GM10248 (cell line): ENCODE measurements around the gene CAMSAP1.
"Not testable (repeated sequence)": the region's sequence is repeated elsewhere in the genome, so short reads cannot be mapped to it uniquely, and the experiment has no call there.

Experiments used
- CTCF ChIA-PET: fragments of 300-600 bp; sonication (Branson Sonifier 250); formaldehyde crosslinking; extraction: SDS; loops from one replicate; lab custom pipeline; 2021; ENCODE audit warnings: antibody characterized with exemption; lab: Yijun Ruan, JAX
- POLR2A ChIA-PET: fragments of 350-650 bp; sonication (Branson Sonifier 250); formaldehyde crosslinking; extraction: SDS; loops from one replicate; lab custom pipeline; 2020; ENCODE audit warnings: antibody characterized with exemption; lab: Yijun Ruan, JAX
- DNase-seq: peaks from one replicate; pipeline ENCODE4 v3.0.0; 2012; ENCODE audit errors: extremely low spot score
- TF ChIP-seq, protein P1 (sequence below): IDR thresholded peaks from 2 replicates; pipeline ENCODE4 v1.5.1; 2012; ENCODE audit warnings: mild to moderate bottlenecking, low read depth; ENCODE audit errors: extremely low read depth, missing control alignments, control extremely low read depth

Gene CAMSAP1

DNA sequence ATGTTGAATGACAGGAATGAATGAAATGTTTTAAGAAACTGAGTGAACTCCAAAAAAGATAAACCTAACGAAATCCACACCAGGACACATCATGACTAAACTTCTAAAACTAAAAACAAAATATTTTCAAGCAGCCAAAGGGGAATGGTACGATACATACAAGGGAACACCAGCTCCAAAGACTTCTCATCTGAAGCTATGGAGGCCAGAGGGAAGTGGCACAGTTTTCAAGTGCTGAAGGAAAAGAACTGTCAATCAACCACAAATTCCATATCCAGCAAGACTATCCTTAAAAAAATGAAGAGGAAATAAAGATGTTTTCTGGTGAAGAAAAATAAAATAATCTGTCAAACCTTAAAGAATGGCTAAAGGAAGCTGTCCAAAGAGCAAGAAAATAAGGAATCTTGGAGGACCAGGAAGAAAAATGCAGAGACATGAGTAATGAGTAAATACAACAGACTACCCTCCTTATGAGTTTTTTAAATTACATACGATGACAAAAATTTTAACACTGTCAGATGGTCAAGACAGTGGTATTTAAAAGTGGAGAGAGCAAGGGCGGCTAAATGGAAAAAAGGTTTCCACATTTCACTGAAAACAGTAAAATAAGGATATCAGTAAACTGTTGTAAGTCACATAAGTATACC lies 12.0 kb downstream of the CAMSAP1 start:
- POLR2A ChIA-PET: no interaction called here
- TF ChIP-seq, protein P1, sequence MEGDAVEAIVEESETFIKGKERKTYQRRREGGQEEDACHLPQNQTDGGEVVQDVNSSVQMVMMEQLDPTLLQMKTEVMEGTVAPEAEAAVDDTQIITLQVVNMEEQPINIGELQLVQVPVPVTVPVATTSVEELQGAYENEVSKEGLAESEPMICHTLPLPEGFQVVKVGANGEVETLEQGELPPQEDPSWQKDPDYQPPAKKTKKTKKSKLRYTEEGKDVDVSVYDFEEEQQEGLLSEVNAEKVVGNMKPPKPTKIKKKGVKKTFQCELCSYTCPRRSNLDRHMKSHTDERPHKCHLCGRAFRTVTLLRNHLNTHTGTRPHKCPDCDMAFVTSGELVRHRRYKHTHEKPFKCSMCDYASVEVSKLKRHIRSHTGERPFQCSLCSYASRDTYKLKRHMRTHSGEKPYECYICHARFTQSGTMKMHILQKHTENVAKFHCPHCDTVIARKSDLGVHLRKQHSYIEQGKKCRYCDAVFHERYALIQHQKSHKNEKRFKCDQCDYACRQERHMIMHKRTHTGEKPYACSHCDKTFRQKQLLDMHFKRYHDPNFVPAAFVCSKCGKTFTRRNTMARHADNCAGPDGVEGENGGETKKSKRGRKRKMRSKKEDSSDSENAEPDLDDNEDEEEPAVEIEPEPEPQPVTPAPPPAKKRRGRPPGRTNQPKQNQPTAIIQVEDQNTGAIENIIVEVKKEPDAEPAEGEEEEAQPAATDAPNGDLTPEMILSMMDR: no peak
- no peak for DNase-seq
- CTCF ChIA-PET: no interaction called here

GRCh38 chr9:135893104-135893503 lies 14.2 kb downstream of the CAMSAP1 start:
- DNase-seq: no peak
- CTCF ChIA-PET: no interaction called here
- TF ChIP-seq, protein P1: no peak
- POLR2A ChIA-PET: no interaction called here

- POLR2A ChIA-PET: not testable (repeated sequence)
Observed at GRCh38 chr9:135892327-135892726, 15.0 kb downstream of the CAMSAP1 start.

DNA sequence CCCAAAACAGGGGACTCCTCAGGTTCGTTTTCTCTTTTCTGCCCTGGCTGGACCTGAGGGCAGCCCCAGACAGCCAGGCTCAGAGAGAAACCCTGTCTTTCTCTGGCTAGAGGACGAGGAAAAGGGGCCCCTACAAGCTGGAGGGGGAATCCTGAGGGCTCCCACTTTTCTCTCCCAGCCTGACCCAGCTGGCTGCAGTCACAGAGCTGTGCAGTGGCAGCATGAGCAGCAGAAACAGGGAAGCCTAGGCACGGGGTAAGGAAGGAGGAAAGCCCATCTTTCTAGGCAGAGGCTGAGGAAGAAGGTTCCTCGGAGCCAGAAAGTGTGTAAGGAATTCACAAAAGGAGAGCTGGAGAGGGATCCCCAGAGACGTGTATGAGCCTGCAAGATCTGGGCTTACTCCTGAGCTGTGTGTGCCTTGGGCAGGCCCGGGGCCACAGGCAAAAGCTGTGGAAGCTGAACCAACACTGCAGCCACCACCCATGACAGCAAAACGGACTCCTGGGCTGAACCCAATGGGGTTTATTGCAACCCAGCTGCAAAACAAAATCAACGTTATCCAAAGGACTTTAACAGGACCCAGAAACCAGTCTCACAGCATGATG lies 16.2 kb downstream of the CAMSAP1 start:
- POLR2A ChIA-PET: no interaction called here
- no peak for DNase-seq
- CTCF ChIA-PET: interaction anchor here (0.8 kb wide), 2 partner anchors 27 to 199 kb away, joined by 3 to 4 read pairs; no protein-coding TSS in a partner anchor
- TF ChIP-seq, protein P1: no peak

More at GRCh38 chr9:135892327-135892726, 15.0 kb downstream of the CAMSAP1 start:
- DNase-seq, CTCF ChIA-PET: not testable (repeated sequence)

- CTCF ChIA-PET: no interaction called here
- POLR2A ChIA-PET: no interaction called here
- DNase-seq: no peak
- TF ChIP-seq, protein P1: no peak
Observed at GRCh38 chr9:135890190-135891026, 16.9 kb downstream of the CAMSAP1 start.

- no peak for DNase-seq
- TF ChIP-seq, protein P1: no peak
- POLR2A ChIA-PET: no interaction called here
- CTCF ChIA-PET: interaction anchor here (1.2 kb wide), 1 partner anchor 14 kb away, joined by 3 read pairs; no protein-coding TSS in a partner anchor
Observed at GRCh38 chr9:135889564-135890189, 17.7 kb downstream of the CAMSAP1 start.
